ENCODE results near the gene RBKS.
A peak's percentile ranks its signal among the peaks of the same experiment; 100 is the strongest.

Gene RBKS

GRCh38 chr2:27829791-27830190 lies 60.4 kb downstream of the RBKS start:
- no peak for DNase-seq

GRCh38 chr2:27828305-27828704 lies 61.9 kb downstream of the RBKS start:
- DNase-seq: no peak

GRCh38 chr2:27824401-27824800 lies 65.8 kb downstream of the RBKS start:
- no peak for DNase-seq

- no peak for DNase-seq
Measured at GRCh38 chr2:27823569-27823968, 66.6 kb downstream of the RBKS start.

- DNase-seq: no peak
Measured at GRCh38 chr2:27823135-27823534, 67.1 kb downstream of the RBKS start.

- DNase-seq: no peak
Measured at GRCh38 chr2:27822049-27822448, 68.1 kb downstream of the RBKS start.

- DNase-seq: no peak
Measured at GRCh38 chr2:27815860-27816438, 74.2 kb downstream of the RBKS start.

GRCh38 chr2:27814758-27815157 lies 75.4 kb downstream of the RBKS start:
- DNase-seq: no peak

GRCh38 chr2:27811768-27812167 lies 78.4 kb downstream of the RBKS start:
- DNase-seq: no peak

GRCh38 chr2:27810455-27810854 lies 79.7 kb downstream of the RBKS start:
- DNase-seq: no peak

- DNase-seq: no peak
Measured at GRCh38 chr2:27809761-27810241, 80.4 kb downstream of the RBKS start.

GRCh38 chr2:27808984-27809383 lies 81.2 kb downstream of the RBKS start:
- DNase-seq: no peak

GRCh38 chr2:27808418-27808817 lies 81.8 kb downstream of the RBKS start:
- DNase-seq: no peak

GRCh38 chr2:27807476-27807875 lies 82.7 kb downstream of the RBKS start:
- no peak for DNase-seq

GRCh38 chr2:27806311-27807059 lies 83.7 kb downstream of the RBKS start:
- DNase-seq: no peak

GRCh38 chr2:27805180-27805579 lies 85.0 kb downstream of the RBKS start:
- DNase-seq: no peak

- DNase-seq: no peak
Measured at GRCh38 chr2:27804146-27804545, 86.0 kb downstream of the RBKS start.

GRCh38 chr2:27803046-27803445 lies 87.1 kb downstream of the RBKS start:
- DNase-seq: no peak

- DNase-seq: no peak
Measured at GRCh38 chr2:27802547-27802946, 87.6 kb downstream of the RBKS start.

GRCh38 chr2:27800856-27801255 lies 89.3 kb downstream of the RBKS start:
- DNase-seq: peak; percentile 37 to 77

- no peak for DNase-seq
Measured at GRCh38 chr2:27799646-27800010, 90.6 kb downstream of the RBKS start.

- no peak for DNase-seq
Measured at GRCh38 chr2:27798948-27799645, 91.1 kb downstream of the RBKS start.

GRCh38 chr2:27798486-27798885 lies 91.7 kb downstream of the RBKS start:
- DNase-seq: no peak

GRCh38 chr2:27797841-27798240 lies 92.3 kb downstream of the RBKS start:
- no peak for DNase-seq

Data from cerebellar nuclear complex (tissue), 1 donor.